Stimulated activated CD8-positive, alpha-beta memory T cell treated with anti-CD3 and anti-CD28 coated beads, Interleukin-7, amount 100 ng/mL, for 48 hours (primary cell): ENCODE measurements around the gene UNC5C.
"Not testable (repeated sequence)": the region's sequence is repeated elsewhere in the genome, so short reads cannot be mapped to it uniquely, and the experiment has no call there.

Source experiments
- DNase-seq, 2 donors: peaks; one replicate each; pipeline ENCODE4 v3.0.0-alpha.2; 2020; ENCODE audit warnings: low read depth in 1 of 2; ENCODE audit errors: extremely low read depth in 1 of 2

The UNC5C gene

DNA sequence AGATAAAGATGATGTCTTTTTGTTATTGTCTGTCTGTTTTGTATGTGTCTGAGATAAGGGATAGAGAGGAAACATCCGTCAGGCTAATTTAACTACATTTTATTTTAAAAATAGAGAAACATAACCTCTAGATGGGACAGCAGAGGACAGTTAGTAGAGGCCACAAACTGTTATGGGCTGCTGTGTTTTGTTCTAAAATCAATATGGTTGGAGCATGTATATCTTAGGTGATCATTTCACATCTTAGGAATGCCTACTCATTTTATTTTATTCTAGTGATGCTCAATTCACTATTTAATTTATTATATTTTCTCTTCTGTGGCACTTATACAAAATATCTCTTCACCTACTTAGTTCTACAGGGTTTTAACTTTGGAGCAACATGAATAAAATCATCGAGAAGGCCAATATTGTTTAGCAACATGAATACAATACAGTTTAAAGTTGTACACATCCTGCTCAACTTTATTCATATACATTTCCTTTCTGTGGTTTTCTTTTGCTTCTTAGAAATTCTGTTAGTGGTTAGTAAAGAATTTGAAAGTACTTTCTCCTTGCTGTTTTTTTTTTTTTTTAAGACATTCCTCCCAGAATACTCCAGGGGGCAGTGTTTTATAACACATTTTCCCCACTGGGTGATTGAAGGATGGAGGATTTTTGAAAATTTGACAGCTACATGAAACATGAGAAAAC lies 392.9 kb downstream of the UNC5C start:
- no peak for DNase-seq

DNA sequence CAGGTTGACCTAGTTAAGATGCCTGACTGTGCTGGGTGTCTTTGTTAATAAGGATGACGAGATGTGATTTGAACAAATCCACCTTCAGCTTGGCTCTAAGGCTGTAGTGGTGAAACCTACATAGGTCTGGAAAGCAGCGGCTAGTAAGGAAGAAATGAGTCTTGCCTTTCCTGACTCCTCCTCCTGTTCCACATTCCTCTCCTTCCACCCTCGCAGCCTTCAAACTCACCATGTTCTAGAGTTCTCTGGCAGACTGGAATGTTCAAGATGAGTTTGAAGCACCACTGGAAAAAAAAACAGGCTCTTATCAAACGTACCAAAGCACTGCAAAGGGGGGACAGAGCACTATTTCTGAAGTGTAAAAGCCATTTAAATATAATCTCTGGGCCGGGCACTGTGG lies 395.6 kb downstream of the UNC5C start:
- no peak for DNase-seq

DNA sequence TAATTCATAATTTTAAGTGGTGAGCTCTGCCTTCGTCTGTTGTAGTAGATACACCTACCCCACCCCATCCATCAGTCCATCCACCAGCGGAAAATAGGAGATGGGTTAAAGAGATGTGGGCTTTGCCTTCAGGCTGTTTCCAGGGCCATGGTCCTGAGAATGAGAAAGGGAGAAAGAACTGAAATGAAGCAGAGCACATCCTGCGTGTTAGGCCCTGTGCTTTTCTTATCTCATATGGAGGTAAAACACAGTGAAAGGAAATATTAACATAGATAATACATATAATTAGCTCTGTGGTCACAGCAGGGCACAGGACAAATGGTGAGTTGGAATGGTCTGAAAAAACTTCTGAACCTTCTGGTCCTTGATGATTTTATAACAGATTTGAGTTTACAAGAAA lies 397.5 kb downstream of the UNC5C start:
- no peak for DNase-seq

DNA sequence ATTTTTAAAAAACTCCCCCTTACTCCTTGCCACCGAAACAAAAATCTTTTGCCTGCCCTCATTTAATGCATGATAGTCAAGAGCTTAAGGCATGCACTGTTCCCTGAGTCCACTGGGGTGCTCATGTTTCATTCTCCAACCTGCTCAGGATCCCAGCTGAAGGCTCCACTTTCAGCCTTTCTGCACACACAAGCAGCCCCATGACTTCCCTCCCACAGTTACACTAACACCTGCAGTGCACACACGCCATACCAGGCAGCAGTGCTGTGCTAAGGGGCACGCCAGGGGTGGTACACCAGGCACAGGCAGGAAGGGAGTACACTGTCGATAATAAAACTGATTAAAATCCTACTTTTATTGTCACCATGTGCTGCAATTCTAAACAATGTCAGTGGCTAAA lies 405.8 kb downstream of the UNC5C start:
- no peak for DNase-seq

DNA sequence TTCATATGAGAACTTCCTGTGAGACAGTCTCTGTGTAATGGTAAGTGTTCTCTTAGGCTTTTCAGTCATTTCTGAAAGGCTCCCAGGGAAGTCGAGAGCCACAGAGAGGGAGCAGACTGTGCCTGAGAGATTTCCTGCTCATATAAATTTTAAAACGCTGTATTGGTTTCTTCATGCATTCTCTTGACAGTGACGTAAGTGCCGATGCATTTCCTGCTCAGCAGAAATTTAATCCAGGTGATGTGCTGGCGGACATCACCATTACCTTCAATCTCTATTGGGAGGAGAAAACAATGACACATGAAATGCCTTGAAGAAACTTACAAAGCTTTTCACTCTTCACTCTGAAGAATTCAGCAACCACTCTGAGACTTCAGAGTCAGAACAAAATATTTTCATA lies 407.4 kb downstream of the UNC5C start:
- no peak for DNase-seq

DNA sequence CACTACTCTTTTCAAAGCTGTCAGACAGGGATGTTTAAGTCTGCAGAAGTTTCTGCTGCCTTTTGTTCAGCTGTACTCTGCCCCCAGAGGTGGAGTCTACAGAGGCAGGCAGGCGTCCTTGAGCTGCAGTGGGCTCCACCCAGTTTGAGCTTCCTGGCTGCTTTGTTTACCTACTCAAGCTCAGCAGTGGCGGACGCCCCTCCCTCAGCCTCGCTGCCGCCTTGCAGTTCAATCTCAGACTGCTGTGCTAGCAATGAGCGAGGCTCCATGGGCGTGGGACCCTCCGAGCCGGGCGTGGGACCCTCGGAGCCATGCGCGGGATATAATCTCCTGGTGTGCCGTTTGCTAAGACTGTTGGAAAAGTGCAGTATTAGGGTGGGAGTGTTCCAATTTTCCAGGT lies 409.3 kb downstream of the UNC5C start:
- not testable (repeated sequence) for DNase-seq

DNA sequence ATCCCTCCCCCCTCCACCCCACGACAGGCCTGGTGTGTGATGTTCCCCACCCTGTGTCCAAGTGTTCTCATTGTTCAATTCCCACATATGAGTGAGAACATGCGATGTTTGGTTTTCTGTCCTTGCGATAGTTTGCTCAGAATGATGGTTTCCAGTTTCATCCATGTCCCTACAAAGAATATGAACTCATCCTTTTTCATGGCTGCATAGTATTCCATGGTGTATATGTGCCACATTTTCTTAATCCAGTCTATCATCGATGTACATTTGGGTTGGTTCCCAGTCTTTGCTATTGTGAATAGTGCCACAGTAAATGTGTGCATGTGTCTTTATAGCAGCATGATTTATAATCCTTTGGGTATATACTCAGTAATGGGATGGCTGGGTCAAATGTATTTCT lies 414.8 kb downstream of the UNC5C start:
- not testable (repeated sequence) for DNase-seq

DNA sequence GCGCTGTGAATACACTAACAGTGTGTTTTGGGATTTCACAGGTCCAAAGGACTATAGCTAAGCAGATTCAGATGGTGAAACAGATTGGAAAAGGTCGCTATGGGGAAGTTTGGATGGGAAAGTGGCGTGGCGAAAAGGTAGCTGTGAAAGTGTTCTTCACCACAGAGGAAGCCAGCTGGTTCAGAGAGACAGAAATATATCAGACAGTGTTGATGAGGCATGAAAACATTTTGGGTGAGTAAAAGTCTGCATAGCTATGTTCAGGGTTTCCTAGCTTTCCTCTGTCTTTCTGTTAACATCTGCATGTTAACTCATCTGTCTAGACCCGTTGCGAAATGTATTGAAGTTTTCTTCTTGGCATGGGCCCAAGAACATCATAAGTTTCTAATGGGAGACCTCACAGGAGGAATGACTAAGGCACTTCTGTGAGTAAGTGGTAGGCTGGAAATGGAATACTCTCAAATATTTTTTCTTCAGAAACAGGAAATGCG lies 418.9 kb downstream of the UNC5C start:
- DNase-seq: no peak

DNA sequence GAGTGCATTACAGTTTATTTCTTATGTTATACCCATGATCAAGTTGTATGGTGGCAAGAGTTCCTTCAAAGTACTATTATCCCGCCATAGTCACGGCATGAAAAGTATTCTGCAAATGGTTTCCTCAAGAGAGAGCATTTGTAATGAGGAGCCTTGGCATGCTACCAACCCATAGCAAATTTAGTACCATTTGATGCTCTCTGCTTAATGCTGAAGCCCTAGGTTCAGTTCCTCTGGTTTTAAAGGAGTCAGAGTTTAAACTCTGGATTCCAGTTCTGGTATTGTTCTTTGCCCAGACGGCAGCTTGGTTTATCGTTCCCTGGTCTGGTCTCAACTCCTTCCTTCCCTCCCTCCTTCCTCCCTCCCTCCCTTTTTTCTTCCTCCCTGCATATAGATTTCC lies 419.7 kb downstream of the UNC5C start:
- no peak for DNase-seq

DNA sequence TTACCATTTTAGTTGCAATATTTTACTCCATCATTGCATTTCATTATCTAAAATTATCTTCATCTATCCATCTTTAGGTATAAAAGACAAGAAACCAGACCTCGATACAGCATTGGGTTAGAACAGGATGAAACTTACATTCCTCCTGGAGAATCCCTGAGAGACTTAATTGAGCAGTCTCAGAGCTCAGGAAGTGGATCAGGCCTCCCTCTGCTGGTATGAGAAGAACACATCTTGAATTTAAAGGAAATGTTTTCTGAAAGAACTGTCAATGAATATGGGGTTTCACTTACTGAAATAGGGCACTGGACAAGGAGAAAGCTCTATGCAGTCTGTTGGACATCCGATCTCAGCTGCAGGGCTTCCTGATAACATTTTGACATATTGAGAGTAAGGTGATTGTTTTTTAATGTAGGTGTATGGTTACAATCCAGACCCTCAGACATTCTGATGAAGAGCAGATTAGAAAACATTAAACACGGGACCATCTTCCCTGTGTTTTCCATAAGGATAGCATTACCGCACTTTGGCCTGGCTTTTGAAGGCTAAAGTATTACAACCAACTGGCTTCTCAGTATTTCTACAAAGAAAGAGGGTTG lies 423.8 kb downstream of the UNC5C start:
- no peak for DNase-seq

DNA sequence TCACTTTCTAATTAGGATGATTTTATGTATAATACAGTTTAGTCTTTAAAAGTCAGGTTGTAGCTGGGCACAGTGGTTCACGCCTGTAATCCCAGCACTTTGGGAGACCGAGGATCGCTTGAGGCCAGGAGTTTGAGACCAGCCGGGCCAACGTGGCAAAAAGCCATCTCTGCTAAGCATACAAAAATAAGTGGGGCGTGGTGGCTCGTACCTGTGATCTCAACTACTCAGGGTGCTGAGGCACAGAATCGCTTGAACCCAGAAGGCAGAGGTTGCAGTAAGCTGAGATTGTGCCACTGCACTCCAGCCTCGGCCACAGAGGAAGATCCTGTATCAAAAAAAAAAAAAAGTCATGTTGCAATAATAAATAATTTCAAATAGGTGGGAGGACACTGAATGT lies 426.8 kb downstream of the UNC5C start:
- no peak for DNase-seq

DNA sequence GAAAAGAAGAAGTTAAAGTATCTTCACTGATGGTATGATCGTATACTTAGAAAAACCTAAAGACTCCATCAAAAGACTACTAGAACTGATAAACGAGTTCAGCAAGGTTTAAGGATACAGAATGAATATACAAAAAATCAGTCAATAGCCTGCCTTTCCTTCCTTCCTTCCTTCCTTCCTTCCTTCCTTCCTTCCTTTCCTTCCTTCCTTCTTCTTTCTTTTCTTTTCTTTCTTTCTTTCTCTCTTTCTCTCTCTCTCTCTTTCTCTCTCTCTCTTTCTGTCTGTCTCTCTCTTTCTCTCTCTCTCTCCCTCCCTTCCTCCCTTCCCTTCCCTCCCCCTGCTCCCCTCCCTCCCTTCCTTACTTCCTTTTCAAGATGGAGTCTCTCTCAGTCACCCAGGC lies 428.3 kb downstream of the UNC5C start:
- DNase-seq: no peak

DNA sequence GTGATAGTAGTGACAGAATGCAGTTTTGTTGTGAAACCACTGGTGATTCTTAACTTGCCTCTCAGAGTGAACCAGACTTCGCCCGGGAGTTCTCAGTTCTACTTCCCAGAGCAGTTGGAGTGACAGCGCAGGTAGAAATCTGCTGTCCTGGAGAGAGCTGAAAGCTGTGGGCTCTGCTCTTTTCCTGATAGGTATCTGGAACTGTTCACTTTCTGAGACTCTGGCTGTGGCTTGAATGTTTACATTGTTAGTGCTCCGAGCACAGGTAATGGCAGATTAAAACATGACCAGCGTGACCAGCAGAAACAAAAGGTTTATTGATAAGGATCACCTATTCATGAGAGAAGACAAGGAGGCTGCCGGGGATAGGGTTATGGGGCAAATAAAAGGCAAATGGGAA lies 430.3 kb downstream of the UNC5C start:
- no peak for DNase-seq

DNA sequence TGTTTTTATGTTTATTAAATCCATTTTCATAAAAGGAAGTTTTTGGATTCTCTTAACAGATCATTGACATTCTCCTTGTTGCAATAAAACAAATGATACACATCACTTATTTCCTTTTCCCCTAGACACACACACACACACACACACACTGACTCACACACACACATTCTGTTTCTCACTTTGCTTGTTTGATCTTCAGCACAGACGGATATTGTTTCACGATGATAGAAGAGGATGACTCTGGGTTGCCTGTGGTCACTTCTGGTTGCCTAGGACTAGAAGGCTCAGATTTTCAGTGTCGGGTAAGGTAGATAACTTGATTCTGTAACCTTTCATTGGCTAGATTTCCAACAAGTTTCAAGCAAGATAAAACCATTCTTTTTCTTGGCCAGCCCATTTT lies 434.3 kb downstream of the UNC5C start:
- no peak for DNase-seq
